NCI-H1436 treated with DMSO at 0.1 percent for 48 hours (cell line): ENCODE results near the gene COG5.
"Not testable (repeated sequence)": the region's sequence is repeated elsewhere in the genome, so short reads cannot be mapped to it uniquely, and the experiment has no call there.

Experiments used
- DNase-seq: peaks from one replicate; lab custom pipeline; 2025; lab: John Stamatoyannopoulos, UW

The COG5 gene

GRCh38 chr7:107579885-107580715 lies 16.4 kb upstream of the COG5 start, which contains the start of gene BCAP29:
Gene BCAP29, plus strand, starts transcription at chr7:107580246. Its CDS starts 527 bp downstream, at chr7:107580773.
- DNase-seq = no peak

GRCh38 chr7:107579554-107579884 lies 15.8 kb upstream of the COG5 start:
- no peak for DNase-seq

GRCh38 chr7:107573537-107573936 lies 9.8 kb upstream of the COG5 start:
- no peak for DNase-seq

- no peak for DNase-seq
These were observed 6.6 kb upstream of the COG5 start for GRCh38 chr7:107570298-107570697.

- no peak for DNase-seq
These were observed 1.0 kb upstream of the COG5 start for GRCh38 chr7:107564553-107565298.

GRCh38 chr7:107563081-107563774 lies 492 bp downstream of the COG5 start:
- DNase-seq = no peak

GRCh38 chr7:107560898-107561516 lies 2.7 kb downstream of the COG5 start:
- no peak for DNase-seq

- no peak for DNase-seq
These were observed 3.9 kb downstream of the COG5 start for GRCh38 chr7:107559864-107560263.

GRCh38 chr7:107555893-107556292 lies 7.8 kb downstream of the COG5 start:
- DNase-seq = no peak

GRCh38 chr7:107551936-107552335 lies 11.8 kb downstream of the COG5 start:
- DNase-seq = no peak

- no peak for DNase-seq
These were observed 18.7 kb downstream of the COG5 start for GRCh38 chr7:107544848-107545591.

GRCh38 chr7:107543338-107543993 lies 20.3 kb downstream of the COG5 start:
- DNase-seq = no peak

- no peak for DNase-seq
These were observed 25.7 kb downstream of the COG5 start for GRCh38 chr7:107538001-107538400.

GRCh38 chr7:107537228-107537627 lies 26.5 kb downstream of the COG5 start:
- DNase-seq = not testable (repeated sequence)

GRCh38 chr7:107534139-107534538 lies 29.6 kb downstream of the COG5 start:
- no peak for DNase-seq

GRCh38 chr7:107530751-107531150 lies 33.0 kb downstream of the COG5 start:
- no peak for DNase-seq

- no peak for DNase-seq
These were observed 35.3 kb downstream of the COG5 start for GRCh38 chr7:107528461-107528860.

- no peak for DNase-seq
These were observed 36.5 kb downstream of the COG5 start for GRCh38 chr7:107527196-107527595.

- no peak for DNase-seq
These were observed 37.0 kb downstream of the COG5 start for GRCh38 chr7:107526672-107527071.

GRCh38 chr7:107506674-107507339 lies 56.9 kb downstream of the COG5 start:
- no peak for DNase-seq
